ENCODE measurements around the gene USHBP1. TPM values are rescaled to one million over a fixed set of nuclear protein-coding genes. Genes with fewer than 3 reads are reported as not detected.

The USHBP1 gene
- total and polyA plus RNA-seq, 4 donors, result 6.2 to 12.3 (median 11.6) TPM

DNA sequence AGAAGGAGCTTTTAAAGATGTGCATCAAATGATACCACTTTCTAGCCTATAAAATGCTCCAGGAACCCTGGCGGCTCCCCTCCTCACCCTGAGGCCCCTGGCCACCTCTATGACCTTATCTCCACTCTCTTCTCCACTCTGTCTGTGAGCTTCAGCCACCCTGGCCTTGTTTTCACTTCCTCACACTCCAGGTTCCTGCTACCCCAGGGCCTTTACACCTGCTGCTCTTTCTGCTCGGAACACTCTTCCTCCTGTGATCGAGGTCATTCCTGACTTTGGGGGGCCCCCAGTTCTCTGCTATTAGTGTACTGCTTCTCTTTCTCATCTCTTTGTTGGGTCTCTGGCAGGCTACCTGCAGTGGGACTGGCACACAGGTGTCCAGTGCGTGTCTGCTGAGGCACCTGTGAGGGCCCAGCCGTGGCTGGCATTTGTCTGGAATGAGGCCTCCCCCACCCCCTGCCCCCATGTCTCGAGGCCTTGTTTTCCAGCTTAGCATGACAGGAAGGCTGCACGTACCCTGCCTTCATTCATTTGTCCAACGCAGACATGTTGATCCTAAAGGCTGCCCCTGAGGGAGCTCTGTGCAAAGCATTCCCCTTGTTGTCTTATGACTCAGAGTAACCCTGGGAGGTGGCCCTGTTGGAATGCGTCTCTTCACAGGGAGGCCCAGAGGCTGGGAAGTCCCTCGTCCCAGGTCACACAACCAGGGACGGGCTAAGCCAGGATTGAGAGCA is 47.1 kb upstream of the USHBP1 start:
- 72 to 80% methylated on average over 11 of the region's 11 CpGs for WGBS, 2 donors
- H3K36me3 ChIP-seq (ENCODE audit: control insufficient read depth in 4 of 4, insufficient read depth in 4 of 4, low read length in 4 of 4), result peaks cover 11 to 31% (median 12%) of the 10 kb centered on the region in 4 donors
- ATAC-seq (ENCODE audit: insufficient read depth, low FRiP score) (no peak), DNase-seq (no peak)
- H3K4me1 ChIP-seq (ENCODE audit: control insufficient read depth in 5 of 5, insufficient read depth in 5 of 5, low read length in 5 of 5), result peaks cover 0 to 10% (median 6%) of the 10 kb centered on the region in 5 donors
- TF ChIP-seq, protein P1, sequence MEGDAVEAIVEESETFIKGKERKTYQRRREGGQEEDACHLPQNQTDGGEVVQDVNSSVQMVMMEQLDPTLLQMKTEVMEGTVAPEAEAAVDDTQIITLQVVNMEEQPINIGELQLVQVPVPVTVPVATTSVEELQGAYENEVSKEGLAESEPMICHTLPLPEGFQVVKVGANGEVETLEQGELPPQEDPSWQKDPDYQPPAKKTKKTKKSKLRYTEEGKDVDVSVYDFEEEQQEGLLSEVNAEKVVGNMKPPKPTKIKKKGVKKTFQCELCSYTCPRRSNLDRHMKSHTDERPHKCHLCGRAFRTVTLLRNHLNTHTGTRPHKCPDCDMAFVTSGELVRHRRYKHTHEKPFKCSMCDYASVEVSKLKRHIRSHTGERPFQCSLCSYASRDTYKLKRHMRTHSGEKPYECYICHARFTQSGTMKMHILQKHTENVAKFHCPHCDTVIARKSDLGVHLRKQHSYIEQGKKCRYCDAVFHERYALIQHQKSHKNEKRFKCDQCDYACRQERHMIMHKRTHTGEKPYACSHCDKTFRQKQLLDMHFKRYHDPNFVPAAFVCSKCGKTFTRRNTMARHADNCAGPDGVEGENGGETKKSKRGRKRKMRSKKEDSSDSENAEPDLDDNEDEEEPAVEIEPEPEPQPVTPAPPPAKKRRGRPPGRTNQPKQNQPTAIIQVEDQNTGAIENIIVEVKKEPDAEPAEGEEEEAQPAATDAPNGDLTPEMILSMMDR (IDR thresholded peaks at IDR 0.05; ENCODE audit: control extremely low read depth, extremely low read depth), result no peak
- peak overlapping the region in 1 of 2 donors; percentile 17 for H3K27ac ChIP-seq (ENCODE audit: low read depth in 1 of 2, low read length in 1 of 2)
- H3K9me3 ChIP-seq (ENCODE audit: control insufficient read depth in 4 of 4, insufficient read depth in 3 of 4, low read length in 3 of 4), result no peaks in the 10 kb centered on the region
- no peaks in the 10 kb centered on the region for H3K27me3 ChIP-seq (ENCODE audit: control insufficient read depth in 3 of 3, insufficient read depth in 3 of 3, low read length in 2 of 3)
- H3K9ac ChIP-seq (ENCODE audit: insufficient read depth in 1 of 2, low read length in 2 of 2), result no peak overlapping the region
- no peak overlapping the region for H3K4me3 ChIP-seq

DNA sequence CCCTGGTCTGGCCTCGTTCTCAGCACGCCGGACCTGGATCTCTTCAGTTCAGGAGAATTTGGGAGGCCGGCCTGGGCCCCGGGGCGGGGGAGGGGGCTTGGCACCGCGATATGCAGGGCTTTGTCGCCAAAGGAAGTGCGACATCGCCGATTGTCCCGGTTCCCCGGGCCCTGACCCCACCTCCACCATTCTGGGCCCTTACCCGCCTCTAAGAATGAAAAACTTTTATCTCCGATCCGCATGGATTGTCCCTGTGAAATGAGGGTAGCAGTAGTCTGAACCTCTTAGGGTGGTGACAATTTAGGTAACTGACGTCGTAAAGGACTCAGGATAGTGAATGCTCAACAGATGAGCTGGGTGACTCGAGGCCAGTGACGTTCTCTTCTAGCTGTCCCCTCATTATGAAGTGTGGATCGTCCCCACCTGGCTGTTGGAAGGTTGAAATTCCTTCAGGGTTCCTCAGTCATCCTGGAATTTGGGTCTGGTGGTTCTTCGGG is 45.5 kb upstream of the USHBP1 start:
- H3K27ac ChIP-seq (ENCODE audit: low read depth in 1 of 2, low read length in 1 of 2), result peak overlapping the region; percentile 76 to 78
- WGBS, 2 donors, result 6 to 8% methylated on average over 23 of the region's 23 CpGs
- peaks cover 3 to 22% (median 6%) of the 10 kb centered on the region in 4 donors for H3K36me3 ChIP-seq (ENCODE audit: control insufficient read depth in 4 of 4, insufficient read depth in 4 of 4, low read length in 4 of 4)
- DNase-seq (no peak), ATAC-seq (ENCODE audit: insufficient read depth, low FRiP score) (no peak)
- H3K27me3 ChIP-seq (ENCODE audit: control insufficient read depth in 3 of 3, insufficient read depth in 3 of 3, low read length in 2 of 3), result no peaks in the 10 kb centered on the region
- peaks cover 0 to 18% (median 6%) of the 10 kb centered on the region in 5 donors for H3K4me1 ChIP-seq (ENCODE audit: control insufficient read depth in 5 of 5, insufficient read depth in 5 of 5, low read length in 5 of 5)
- peak overlapping the region; percentile 56 to 84 for H3K9ac ChIP-seq (ENCODE audit: insufficient read depth in 1 of 2, low read length in 2 of 2)
- H3K9me3 ChIP-seq (ENCODE audit: control insufficient read depth in 4 of 4, insufficient read depth in 3 of 4, low read length in 3 of 4), result no peaks in the 10 kb centered on the region
- TF ChIP-seq, protein P1 (IDR thresholded peaks at IDR 0.05; ENCODE audit: control extremely low read depth, extremely low read depth), result no peak
- peak overlapping the region; percentile 82 for H3K4me3 ChIP-seq

DNA sequence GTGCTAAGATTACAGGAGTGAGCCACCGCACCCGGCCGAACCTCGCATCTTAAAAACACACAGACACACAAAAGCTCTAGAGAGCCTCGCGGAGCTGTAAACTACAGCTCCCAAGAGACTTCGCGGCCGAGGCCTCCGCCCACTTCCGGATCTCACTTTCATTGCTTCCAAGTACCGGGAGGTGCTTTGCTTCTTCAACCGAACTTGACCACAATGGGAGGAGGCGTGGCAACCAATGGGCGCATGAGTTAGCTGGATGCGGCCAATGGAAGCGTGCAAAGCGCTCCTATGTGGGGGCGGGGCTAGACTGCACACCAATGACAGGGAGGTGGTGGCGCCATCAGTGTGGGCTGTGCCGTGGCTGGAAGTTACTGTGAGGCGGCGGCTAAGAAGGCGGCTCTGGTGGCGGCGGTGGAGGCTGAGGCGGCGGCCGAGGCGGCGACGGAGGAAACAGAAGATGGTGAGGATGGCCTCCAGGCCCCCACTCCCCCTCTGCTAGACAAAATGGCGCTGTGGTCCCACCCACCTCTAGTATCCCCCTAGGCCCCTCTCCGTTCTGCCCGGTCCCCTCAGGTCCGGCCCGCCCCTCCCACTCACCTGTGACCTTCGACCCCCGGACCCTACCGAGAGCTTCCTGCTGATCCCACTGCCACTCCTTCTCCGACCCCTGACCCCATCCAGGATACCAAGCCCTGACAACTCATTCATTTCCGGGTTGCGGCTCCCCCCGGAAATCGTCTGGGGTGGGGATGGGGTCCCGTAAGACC is 44.8 kb upstream of the USHBP1 start, which contains the start of gene DDA1:
Gene DDA1 (plus strand): TSS at position 366 of the 767 bp plus-strand sequence. CDS start 92 bp downstream, at position 458.
- 0% methylated on average over 44 to 46 of the region's 46 CpGs for WGBS, 2 donors
- Histone ChIP-seq H3K27ac (ENCODE audit: low read depth in 1 of 2, low read length in 1 of 2) (peak within 1 kb of the TSS; percentile 76 to 78), H3K9ac (ENCODE audit: insufficient read depth in 1 of 2, low read length in 2 of 2) (peak within 1 kb of the TSS; percentile 56 to 84), H3K4me3 (peak within 1 kb of the TSS; percentile 82), H3K27me3 (ENCODE audit: control insufficient read depth in 3 of 3, insufficient read depth in 3 of 3, low read length in 2 of 3) (no peaks in the 10 kb centered on the region), H3K9me3 (ENCODE audit: control insufficient read depth in 4 of 4, insufficient read depth in 3 of 4, low read length in 3 of 4) (no peaks in the 10 kb centered on the region), H3K4me1 (ENCODE audit: control insufficient read depth in 5 of 5, insufficient read depth in 5 of 5, low read length in 5 of 5) (peaks cover 0 to 24% (median 6%) of the 10 kb centered on the region in 5 donors), H3K36me3 (ENCODE audit: control insufficient read depth in 4 of 4, insufficient read depth in 4 of 4, low read length in 4 of 4) (peaks cover 0 to 18% (median 1%) of the 10 kb centered on the region in 4 donors)
- TF ChIP-seq, protein P1 (IDR thresholded peaks at IDR 0.05; ENCODE audit: control extremely low read depth, extremely low read depth), result no peak
- ATAC-seq (ENCODE audit: insufficient read depth, low FRiP score), result peak; percentile 81
- peak; percentile 100 for DNase-seq

All from lung (tissue), 12 donors.